ENCODE results near the gene GIGYF2. TPM values are rescaled to one million over a fixed set of nuclear protein-coding genes. Genes with fewer than 3 reads are reported as not detected.
A peak's percentile ranks its signal among the peaks of the same experiment; 100 is the strongest.

GIGYF2 gene
- total and polyA plus RNA-seq, 2 of the 13 experiments (the other 11 are each of a cell fraction or from before 2014, with no cell fraction given) = 44.9 to 73.5 TPM

DNA sequence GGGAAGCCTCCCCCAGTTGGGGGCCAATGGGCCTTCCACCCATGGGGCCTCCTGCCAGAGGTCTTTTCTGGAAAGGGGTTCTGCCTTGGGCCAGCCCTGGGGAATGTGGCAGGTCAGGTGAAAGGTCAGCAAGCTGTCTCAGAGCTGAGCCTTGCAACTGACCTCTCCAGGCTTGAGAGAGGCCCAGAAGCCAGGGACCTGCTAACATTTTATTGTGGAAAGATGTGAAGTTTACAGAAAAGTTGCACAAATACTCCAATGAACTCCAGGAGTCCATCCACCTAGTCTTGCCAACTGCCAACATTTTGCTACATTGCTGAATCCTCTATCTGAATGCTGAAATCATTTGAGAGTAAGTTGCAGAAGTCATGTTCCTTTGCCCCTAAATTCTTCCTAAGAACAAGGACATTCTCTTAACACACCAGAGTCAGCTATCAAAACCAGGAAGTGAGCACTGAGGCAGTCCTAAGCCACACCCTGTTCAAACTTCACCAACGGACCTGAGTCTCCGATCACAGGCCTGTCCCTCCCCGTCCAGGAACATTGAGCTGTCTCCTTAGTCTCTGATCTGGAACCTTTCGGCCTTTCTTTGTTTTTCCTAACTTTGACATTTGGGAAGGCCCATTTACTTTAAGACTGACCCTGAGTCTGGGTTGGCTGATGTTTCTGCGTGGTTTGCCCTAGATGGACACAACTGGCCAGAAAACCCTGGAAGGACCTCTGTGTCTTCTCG, 176.9 kb downstream of the GIGYF2 start:
- H4K20me1 ChIP-seq (ENCODE audit: insufficient read depth, low read length) = no peaks in the 10 kb centered on the region
- H3K4me3 ChIP-seq (replicated peaks in 1 of 3; ENCODE audit: insufficient read depth in 1 of 3, low read depth in 2 of 3, low read length in 3 of 3) = peak overlapping the region in 1 of 3 experiments; percentile 20; a peak in 2 of 6 replicates
- H3K27ac ChIP-seq (ENCODE audit: extremely low read length, insufficient read depth, low read length) = peak overlapping the region; percentile 94
- H3K27me3 ChIP-seq (ENCODE audit: control insufficient read depth in 1 of 2, insufficient read depth in 2 of 2, low read length in 2 of 2) = no peaks in the 10 kb centered on the region
- in situ Hi-C loops (cut with HindIII; ENCODE audit: extremely low pct_ligation_motif_present, low pct_unique_long_range_greater_than_20kb) (no loop called here), intact Hi-C loops (cut with micrococcal nuclease; ENCODE audit: unreplicated experiment) (no loop called here)
- DNase-seq (ENCODE audit: low spot score) (peak; percentile 77), ATAC-seq (peak; percentile 6; the same call in 1 of the 3 replicates), FAIRE-seq (peak; percentile 93)
- WGBS (ENCODE audit: low lambda C conversion rate) = 38% methylated on average over 6 of the region's 6 CpGs
- H3K79me2 ChIP-seq (ENCODE audit: insufficient read depth, low read length) = peaks cover 80% of the 10 kb centered on the region
- H3K9me3 ChIP-seq (ENCODE audit: low read length) = no peaks in the 10 kb centered on the region
- POLR2A ChIA-PET = interaction anchor here (0.8 to 8.6 kb wide), 4 partner anchors 17 to 187 kb away, joined by 3 to 297 read pairs (median 6); partner anchors contain the start of genes INPP5D and NGEF
- no peak overlapping the region for H2AFZ ChIP-seq (ENCODE audit: low read length)
- peaks cover 89% of the 10 kb centered on the region for H3K4me1 ChIP-seq (ENCODE audit: insufficient read depth, low read length)
- peak overlapping the region; percentile 92 for H3K9ac ChIP-seq (ENCODE audit: insufficient read depth, low read depth, low read length)
- TSS peak; percentile 49 for BruUV-seq (replicated peaks)
- H3K4me2 ChIP-seq (ENCODE audit: low read depth, low read length) = peak overlapping the region; percentile 79
- CTCF ChIA-PET (ENCODE audit: low intra/inter-chr PET ratio, low total read pairs) = no interaction called here
- peaks cover 0 to 19% of the 10 kb centered on the region in 2 experiments; a peak in 3 of 5 replicates for H3K36me3 ChIP-seq (replicated peaks in 1 of 2; ENCODE audit: control insufficient read depth in 1 of 2, insufficient read depth in 2 of 2, low read length in 2 of 2)
- TF ChIP-seq, protein P1, sequence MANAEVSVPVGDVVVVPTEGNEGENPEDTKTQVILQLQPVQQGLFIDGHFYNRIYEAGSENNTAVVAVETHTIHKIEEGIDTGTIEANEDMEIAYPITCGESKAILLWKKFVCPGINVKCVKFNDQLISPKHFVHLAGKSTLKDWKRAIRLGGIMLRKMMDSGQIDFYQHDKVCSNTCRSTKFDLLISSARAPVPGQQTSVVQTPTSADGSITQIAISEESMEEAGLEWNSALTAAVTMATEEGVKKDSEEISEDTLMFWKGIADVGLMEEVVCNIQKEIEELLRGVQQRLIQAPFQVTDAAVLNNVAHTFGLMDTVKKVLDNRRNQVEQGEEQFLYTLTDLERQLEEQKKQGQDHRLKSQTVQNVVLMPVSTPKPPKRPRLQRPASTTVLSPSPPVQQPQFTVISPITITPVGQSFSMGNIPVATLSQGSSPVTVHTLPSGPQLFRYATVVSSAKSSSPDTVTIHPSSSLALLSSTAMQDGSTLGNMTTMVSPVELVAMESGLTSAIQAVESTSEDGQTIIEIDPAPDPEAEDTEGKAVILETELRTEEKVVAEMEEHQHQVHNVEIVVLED (CRISPR knock-in tag; IDR thresholded peaks at IDR 0.05; ENCODE audit: borderline replicate concordance) = 0 out of 2 replicates have a peak, but pooled peaks have one; percentile 18
- peak; percentile 84 for TF ChIP-seq HNF4G (IDR thresholded peaks at IDR 0.05; ENCODE audit: borderline replicate concordance, low read depth, low read length)
- TF ChIP-seq HNF4G (CRISPR knock-in tag; IDR thresholded peaks at IDR 0.05; ENCODE audit: borderline replicate concordance, low read depth) = no peak
- peak in 1 of 2 experiments; percentile 73; a peak in 1 of 4 replicates for TF ChIP-seq EP300 (IDR thresholded peaks at IDR 0.05; ENCODE audit: low read depth in 2 of 2, low read length in 2 of 2)
- no peak for TF ChIP-seq EP300 (CRISPR knock-in tag; IDR thresholded peaks at IDR 0.05; ENCODE audit: borderline replicate concordance)
- peak; percentile 62 for TF ChIP-seq SAP130 (CRISPR knock-in tag; IDR thresholded peaks at IDR 0.05; ENCODE audit: low read depth)
- peak; percentile 52; the same call in 1 of the 2 replicates for TF ChIP-seq ZNF501 (CRISPR knock-in tag; IDR thresholded peaks at IDR 0.05)
- TF ChIP-seq SAFB2 (CRISPR knock-in tag; IDR thresholded peaks at IDR 0.05; ENCODE audit: borderline replicate concordance, low read depth) = peak; percentile 6; the same call in 1 of the 2 replicates
- peak; percentile 38; the same call in 1 of the 2 replicates for TF ChIP-seq ZNF605 (CRISPR knock-in tag; IDR thresholded peaks at IDR 0.05)
- 0 out of 2 replicates have a peak, but pooled peaks have one; percentile 39 for TF ChIP-seq ZNF383 (CRISPR knock-in tag; IDR thresholded peaks at IDR 0.05; ENCODE audit: borderline replicate concordance)
- TF ChIP-seq, protein P2, sequence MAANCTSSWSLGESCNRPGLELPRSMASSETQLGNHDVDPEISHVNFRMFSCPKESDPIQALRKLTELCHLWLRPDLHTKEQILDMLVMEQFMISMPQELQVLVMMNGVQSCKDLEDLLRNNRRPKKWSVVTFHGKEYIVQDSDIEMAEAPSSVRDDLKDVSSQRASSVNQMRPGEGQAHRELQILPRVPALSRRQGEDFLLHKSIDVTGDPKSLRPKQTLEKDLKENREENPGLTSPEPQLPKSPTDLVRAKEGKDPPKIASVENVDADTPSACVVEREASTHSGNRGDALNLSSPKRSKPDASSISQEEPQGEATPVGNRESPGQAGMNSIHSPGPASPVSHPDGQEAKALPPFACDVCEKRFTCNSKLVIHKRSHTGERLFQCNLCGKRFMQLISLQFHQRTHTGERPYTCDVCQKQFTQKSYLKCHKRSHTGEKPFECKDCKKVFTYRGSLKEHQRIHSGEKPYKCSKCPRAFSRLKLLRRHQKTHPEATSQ (CRISPR knock-in tag; IDR thresholded peaks at IDR 0.05; ENCODE audit: borderline replicate concordance) = peak; percentile 53; the same call in 1 of the 2 replicates
- TF ChIP-seq, protein P3, sequence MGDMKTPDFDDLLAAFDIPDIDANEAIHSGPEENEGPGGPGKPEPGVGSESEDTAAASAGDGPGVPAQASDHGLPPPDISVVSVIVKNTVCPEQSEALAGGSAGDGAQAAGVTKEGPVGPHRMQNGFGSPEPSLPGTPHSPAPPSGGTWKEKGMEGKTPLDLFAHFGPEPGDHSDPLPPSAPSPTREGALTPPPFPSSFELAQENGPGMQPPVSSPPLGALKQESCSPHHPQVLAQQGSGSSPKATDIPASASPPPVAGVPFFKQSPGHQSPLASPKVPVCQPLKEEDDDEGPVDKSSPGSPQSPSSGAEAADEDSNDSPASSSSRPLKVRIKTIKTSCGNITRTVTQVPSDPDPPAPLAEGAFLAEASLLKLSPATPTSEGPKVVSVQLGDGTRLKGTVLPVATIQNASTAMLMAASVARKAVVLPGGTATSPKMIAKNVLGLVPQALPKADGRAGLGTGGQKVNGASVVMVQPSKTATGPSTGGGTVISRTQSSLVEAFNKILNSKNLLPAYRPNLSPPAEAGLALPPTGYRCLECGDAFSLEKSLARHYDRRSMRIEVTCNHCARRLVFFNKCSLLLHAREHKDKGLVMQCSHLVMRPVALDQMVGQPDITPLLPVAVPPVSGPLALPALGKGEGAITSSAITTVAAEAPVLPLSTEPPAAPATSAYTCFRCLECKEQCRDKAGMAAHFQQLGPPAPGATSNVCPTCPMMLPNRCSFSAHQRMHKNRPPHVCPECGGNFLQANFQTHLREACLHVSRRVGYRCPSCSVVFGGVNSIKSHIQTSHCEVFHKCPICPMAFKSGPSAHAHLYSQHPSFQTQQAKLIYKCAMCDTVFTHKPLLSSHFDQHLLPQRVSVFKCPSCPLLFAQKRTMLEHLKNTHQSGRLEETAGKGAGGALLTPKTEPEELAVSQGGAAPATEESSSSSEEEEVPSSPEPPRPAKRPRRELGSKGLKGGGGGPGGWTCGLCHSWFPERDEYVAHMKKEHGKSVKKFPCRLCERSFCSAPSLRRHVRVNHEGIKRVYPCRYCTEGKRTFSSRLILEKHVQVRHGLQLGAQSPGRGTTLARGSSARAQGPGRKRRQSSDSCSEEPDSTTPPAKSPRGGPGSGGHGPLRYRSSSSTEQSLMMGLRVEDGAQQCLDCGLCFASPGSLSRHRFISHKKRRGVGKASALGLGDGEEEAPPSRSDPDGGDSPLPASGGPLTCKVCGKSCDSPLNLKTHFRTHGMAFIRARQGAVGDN (CRISPR knock-in tag; IDR thresholded peaks at IDR 0.05) = 0 out of 2 replicates have a peak, but pooled peaks have one; percentile 1
- peak; percentile 55 for TF ChIP-seq POLR2G (IDR thresholded peaks at IDR 0.05; ENCODE audit: low read depth, low read length)
- peak; percentile 79; the same call in 1 of the 2 replicates for TF ChIP-seq ELF4 (CRISPR knock-in tag; IDR thresholded peaks at IDR 0.05; ENCODE audit: borderline replicate concordance)
- TF ChIP-seq MXD4 (CRISPR knock-in tag; IDR thresholded peaks at IDR 0.05) = peak; percentile 19; the same call in 1 of the 2 replicates
